K562 (cell line): ENCODE measurements around the gene NOL4L.

Source experiments
- ELF4 ChIP-seq: fragments of 450-650 bp; formaldehyde crosslinking; IDR thresholded peaks from 2 replicates; pipeline ENCODE4 v1.4.0; 2022; ENCODE audit warnings: missing genetic modification characterization
- EZH2 ChIP-seq: IDR thresholded peaks from 2 replicates; pipeline ENCODE4 v1.6.1; 2012; ENCODE audit warnings: low read depth, mild to moderate bottlenecking, inconsistent platforms, low read length, borderline replicate concordance
- FOXP1 ChIP-seq: sonication (generic); formaldehyde crosslinking; IDR thresholded peaks from 2 replicates; pipeline ENCODE4 v1.8.0; 2022; ENCODE audit warnings: mild to moderate bottlenecking, missing genetic modification reagents
- GATAD2A ChIP-seq: fragments of 450-650 bp; IDR thresholded peaks from 2 replicates; pipeline ENCODE4 v1.6.1; 2017
- GMEB1 ChIP-seq: fragments of 250-450 bp; sonication (Bioruptor Pico); IDR thresholded peaks from 2 replicates; pipeline ENCODE4 v1.4.0; 2020; ENCODE audit warnings: mild to moderate bottlenecking
- NCOA2 ChIP-seq, 2 experiments: fragments of 450-650 bp; IDR thresholded peaks; 2 replicates each; pipeline ENCODE4 v1.6.1; 2018; ENCODE audit warnings: mild to moderate bottlenecking in 2 of 2, moderate library complexity in 1 of 2; ENCODE audit not compliant: partially characterized antibody in 2 of 2
- ZBED1 ChIP-seq: IDR thresholded peaks from 2 replicates; pipeline ENCODE4 v1.6.1; 2014
- ZNF778 ChIP-seq: fragments of 450-650 bp; formaldehyde crosslinking; IDR thresholded peaks from 2 replicates; pipeline ENCODE4 v1.4.0; 2020; ENCODE audit warnings: mild to moderate bottlenecking, moderate library complexity
- TF ChIP-seq, protein P1 (sequence below), 3 experiments: IDR thresholded peaks in 2 of 3; conservative IDR thresholded peaks in 1 of 3; 2 replicates each; pipeline ENCODE4 v1.5.1; 2011 to 2012; ENCODE audit warnings: low read length in 3 of 3, mild to moderate bottlenecking in 3 of 3, control low read depth in 2 of 3, improper control_type of control experiment in 1 of 3, inconsistent platforms in 1 of 3, low read depth in 1 of 3, mixed read lengths in 1 of 3, moderate library complexity in 1 of 3; ENCODE audit not compliant: insufficient read depth in 2 of 3

GRCh38 chr20:32494483-32495216 is 90.5 kb downstream of the NOL4L start:
- TF ChIP-seq FOXP1 = no peak
- TF ChIP-seq ELF4 (CRISPR knock-in tag) = no peak
- TF ChIP-seq, protein P1, sequence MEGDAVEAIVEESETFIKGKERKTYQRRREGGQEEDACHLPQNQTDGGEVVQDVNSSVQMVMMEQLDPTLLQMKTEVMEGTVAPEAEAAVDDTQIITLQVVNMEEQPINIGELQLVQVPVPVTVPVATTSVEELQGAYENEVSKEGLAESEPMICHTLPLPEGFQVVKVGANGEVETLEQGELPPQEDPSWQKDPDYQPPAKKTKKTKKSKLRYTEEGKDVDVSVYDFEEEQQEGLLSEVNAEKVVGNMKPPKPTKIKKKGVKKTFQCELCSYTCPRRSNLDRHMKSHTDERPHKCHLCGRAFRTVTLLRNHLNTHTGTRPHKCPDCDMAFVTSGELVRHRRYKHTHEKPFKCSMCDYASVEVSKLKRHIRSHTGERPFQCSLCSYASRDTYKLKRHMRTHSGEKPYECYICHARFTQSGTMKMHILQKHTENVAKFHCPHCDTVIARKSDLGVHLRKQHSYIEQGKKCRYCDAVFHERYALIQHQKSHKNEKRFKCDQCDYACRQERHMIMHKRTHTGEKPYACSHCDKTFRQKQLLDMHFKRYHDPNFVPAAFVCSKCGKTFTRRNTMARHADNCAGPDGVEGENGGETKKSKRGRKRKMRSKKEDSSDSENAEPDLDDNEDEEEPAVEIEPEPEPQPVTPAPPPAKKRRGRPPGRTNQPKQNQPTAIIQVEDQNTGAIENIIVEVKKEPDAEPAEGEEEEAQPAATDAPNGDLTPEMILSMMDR (IDR thresholded peaks at IDR 0.05 in 2 of 3, conservative IDR thresholded peaks at IDR 0.05 in 1 of 3; ENCODE audit: insufficient read depth in 2 of 3, low read depth in 1 of 3, low read length in 3 of 3) = no peak
- TF ChIP-seq ZBED1 = no peak
- no peak for TF ChIP-seq GMEB1 (CRISPR knock-in tag)
- no peak for TF ChIP-seq ZNF778 (CRISPR knock-in tag)
- no peak for TF ChIP-seq GATAD2A
- TF ChIP-seq NCOA2 (IDR thresholded peaks at IDR 0.05; ENCODE audit: partially characterized antibody in 2 of 2) = no peak
- TF ChIP-seq EZH2 = no peak
